GM20431 (cell line): ENCODE results near the gene CACNA2D2.

ENCODE experiments used
- in situ Hi-C: fragments of 300-500 bp; cut with MseI, MboI; formaldehyde crosslinking; loops from one replicate; pipeline ENCODE4 v1.15.0; 2020; ENCODE audit warnings: low sequenced_read_pairs; ENCODE audit not compliant: unreplicated experiment

CACNA2D2 gene

GRCh38 chr3:50321336-50322114 lies 181.9 kb downstream of the CACNA2D2 start:
- in situ Hi-C loops = no loop called here

GRCh38 chr3:50320853-50321335 lies 182.5 kb downstream of the CACNA2D2 start:
- in situ Hi-C loops = no loop called here

DNA sequence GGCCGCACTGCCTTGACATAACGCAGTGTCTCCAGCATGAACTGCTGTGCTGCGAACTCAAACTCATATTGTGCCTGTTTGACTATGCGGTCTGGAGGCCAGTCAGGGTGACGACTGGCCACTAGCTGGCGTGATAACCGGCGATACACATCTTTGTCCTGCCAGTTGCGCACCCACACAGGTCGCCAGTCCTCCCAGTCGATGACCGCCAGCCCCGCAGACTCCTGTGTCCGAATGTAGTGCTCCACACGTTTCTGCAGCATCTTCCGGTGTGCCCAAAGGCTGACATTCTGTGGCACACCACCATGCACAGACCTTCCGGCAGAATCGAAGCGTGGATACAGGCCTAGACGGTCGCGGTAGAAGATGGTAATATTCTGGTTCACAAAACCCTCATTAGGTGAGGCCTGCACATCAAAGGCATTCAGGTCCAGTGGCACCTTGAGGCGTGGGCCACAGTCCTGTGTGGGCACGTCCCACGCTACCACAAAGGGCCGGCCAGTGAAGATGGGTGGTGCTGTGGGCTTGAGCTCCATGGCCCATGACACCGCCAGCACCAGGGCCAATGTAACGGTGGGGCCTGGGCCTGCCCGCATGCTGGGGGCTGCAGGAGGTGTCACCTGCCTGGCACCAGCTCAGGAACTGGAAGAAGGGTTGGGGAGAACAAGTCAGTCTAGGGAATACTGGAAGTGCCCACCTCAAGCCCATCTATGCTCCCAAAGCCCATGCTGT lies 183.4 kb downstream of the CACNA2D2 start:
- in situ Hi-C loops = no loop called here

DNA sequence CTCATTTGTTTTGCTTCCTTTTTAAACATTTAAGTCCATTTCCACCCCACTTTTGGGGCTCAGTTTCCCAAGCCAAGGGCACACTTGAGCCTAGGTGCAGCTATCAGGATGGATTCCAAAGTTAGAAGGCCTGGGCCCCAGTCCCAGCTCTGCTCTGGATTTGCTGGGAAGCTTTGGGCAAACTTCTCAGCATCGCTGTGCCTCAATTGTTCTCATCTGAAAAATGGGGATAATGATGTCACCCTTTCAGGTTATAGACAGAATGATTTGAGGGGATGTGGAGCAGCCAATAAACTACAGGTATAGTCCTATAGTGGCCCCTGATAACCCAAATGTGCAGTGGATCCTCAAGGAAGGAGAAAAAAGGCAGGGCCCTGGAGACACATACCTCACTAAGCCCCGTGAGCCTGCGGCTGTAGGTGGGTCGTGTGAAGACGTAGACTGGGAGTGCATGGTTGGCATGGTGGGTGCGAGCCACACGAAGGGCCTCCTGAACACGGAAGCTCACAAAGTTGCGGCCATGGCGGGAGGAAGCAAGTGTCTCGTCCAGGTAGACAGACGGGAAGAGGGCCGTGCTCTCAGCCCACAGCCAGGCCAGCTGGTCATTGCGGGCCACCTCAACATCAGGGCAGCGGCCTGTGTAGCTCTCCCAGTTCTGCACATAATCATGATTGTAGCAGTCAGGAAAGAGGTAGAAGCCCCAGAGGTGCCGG lies 184.1 kb downstream of the CACNA2D2 start:
- in situ Hi-C loops = no loop called here

DNA sequence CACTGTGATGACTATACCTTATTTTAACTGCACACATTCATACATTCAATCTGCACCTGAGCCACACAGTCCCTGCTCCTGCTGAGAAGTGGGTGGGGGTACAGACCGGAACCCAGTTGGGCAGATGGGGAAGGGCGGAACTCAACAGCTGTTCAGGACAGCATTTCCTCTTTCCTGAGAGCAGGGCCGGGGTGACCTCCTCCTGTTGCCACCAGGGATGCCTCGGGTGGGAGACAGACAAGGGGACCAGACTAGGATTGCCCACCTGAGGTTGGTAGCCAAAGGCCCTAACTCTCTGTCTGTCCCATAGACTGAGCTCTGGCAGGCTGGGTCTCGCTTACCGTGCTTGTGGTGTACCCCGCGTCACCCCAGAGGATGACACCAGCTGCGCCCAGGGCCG lies 184.8 kb downstream of the CACNA2D2 start:
- in situ Hi-C loops = no loop called here

DNA sequence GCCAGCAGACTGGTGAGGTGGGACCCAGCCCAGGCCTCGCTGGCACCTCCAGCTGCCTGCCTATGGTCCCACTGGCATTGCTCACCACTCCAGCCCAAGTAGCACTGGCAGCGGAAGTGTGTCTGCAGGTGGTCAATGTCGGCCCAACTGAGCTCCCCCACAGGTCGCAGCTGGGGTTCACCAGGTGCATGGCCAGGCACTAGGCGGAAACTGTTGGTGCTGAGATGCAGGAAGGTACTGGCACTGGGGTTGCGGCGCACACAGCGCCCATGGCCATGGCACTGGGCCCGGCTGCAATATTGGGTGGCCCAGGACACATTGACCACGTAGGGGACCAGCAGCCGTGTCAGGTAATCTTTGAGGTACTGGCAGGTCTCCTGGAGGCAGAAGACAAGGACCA lies 185.3 kb downstream of the CACNA2D2 start:
- in situ Hi-C loops = no loop called here

DNA sequence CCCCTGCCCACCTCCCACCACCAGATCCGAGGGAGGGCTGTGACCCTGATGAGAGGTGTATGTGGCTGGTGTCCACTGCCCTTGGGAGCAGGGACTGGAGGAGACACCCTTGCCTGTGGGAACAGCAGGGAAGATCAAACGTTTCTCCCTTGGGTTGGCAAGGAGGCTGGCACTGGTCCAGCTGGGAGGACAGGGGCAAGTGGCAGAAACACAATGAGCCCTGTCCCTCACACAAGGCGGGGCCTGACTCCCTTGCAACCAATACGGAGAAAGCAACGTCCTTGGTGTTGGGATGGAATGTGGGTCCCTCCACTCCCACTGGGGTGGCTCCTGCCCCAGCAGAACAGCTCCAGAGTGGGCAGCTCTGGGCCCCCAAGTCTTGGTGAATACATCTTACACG lies 186.1 kb downstream of the CACNA2D2 start:
- in situ Hi-C loops = no loop called here

DNA sequence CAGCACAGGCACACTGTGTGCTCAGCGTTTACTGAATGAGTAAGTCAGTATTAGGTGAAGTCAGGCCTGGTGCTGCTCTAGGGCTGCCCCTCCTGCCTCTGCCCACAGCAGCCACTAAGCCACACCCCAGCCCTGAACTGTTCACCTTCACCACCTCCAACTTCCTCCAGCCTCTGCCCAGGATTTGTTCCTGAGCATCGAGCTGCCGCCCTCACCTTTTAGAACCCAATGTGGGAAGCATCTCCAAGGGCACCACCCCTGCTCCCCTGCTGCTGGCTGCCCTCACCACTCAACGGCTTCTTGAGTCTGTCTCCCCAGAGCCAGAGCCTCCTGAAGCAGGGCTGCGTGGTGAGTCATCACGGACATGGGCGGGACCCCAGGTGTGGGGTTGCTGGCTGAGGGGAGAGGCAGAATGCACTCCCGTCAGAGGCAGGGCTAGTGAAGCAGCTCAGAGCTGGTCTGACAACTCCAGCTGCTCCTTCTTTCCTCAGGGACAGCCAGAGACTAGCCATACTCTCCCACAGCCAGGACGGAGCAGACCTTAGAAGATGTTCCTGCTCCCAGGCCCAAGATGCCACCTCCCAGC lies 186.7 kb downstream of the CACNA2D2 start:
- in situ Hi-C loops = no loop called here

DNA sequence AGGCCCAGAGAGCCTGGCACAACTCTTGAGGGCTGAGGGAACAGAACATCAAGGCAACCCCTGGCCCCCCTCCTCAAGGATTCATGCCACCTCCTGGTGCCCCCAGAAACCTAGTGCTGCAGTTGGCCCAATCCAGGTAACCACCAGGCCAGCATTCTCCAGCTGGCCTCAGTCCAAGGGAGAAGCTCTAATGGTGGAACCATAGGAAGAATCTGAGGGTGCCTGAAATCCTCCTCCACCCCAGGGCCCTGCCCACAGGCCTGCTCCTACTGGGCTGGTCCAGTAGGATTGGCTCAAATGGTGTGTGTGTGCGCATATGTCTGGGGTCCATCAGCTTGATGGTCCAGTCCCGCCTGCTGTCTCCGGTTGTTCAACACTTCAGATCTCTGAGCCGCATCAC lies 188.6 kb downstream of the CACNA2D2 start:
- in situ Hi-C loops = no loop called here

GRCh38 chr3:50314342-50314741 lies 189.1 kb downstream of the CACNA2D2 start:
- in situ Hi-C loops = no loop called here
